Sigmoid colon (tissue), 7 donors: ENCODE data around the gene ORM1. TPM values are rescaled to one million over a fixed set of nuclear protein-coding genes. Genes with fewer than 3 reads are reported as not detected.

Experiments used
- DNase-seq: peaks from one replicate; pipeline ENCODE4 v3.0.0-alpha.2; 2019
- H3K27ac ChIP-seq, 4 donors: fragments of 200-600 bp; sonication (generic); one replicate each; pipeline ENCODE4 v1.5.1; 2016 to 2019; ENCODE audit warnings: mild to moderate bottlenecking in 1 of 4
- H3K27me3 ChIP-seq, 3 donors: fragments of 200-600 bp; sonication (generic); one replicate each; pipeline ENCODE4 v1.5.1; 2019; ENCODE audit warnings: mild to moderate bottlenecking in 1 of 3
- H3K36me3 ChIP-seq, 4 donors: fragments of 200-600 bp; sonication (generic); one replicate each; pipeline ENCODE4 v1.5.1; 2016 to 2019
- H3K4me1 ChIP-seq, 4 donors: fragments of 200-600 bp; sonication (generic); one replicate each; pipeline ENCODE4 v1.5.1; 2017 to 2019
- H3K4me3 ChIP-seq, 4 donors: fragments of 200-600 bp; sonication (generic); one replicate each; pipeline ENCODE4 v1.5.1; 2017 to 2019; ENCODE audit warnings: mild to moderate bottlenecking in 2 of 4, moderate library complexity in 1 of 4
- H3K9me3 ChIP-seq, 4 donors: fragments of 200-600 bp in 3 of 4; sonication (generic) in 3 of 4; one replicate each; pipeline versions ENCODE4 v1.5.1 to v1.6.1; 2013 to 2019
- CTCF ChIP-seq, 4 experiments: fragments of 450-650 bp in 3 of 4; fragments of 200-600 bp in 1 of 4; IDR thresholded peaks; one replicate each; pipeline ENCODE4 v1.5.1; 2016 to 2019; ENCODE audit warnings: antibody characterized with exemption in 4 of 4, mild to moderate bottlenecking in 3 of 4, moderate library complexity in 2 of 4
- EP300 ChIP-seq, 4 donors: sonication (generic); formaldehyde crosslinking; IDR thresholded peaks; one replicate each; pipeline ENCODE4 v1.6.1; 2017; ENCODE audit warnings: antibody characterized with exemption in 4 of 4
- POLR2A ChIP-seq, 2 donors: fragments of 450-650 bp; IDR thresholded peaks; one replicate each; pipeline ENCODE4 v1.6.1; 2016; ENCODE audit warnings: antibody characterized with exemption in 2 of 2, mild to moderate bottlenecking in 2 of 2, moderate library complexity in 2 of 2
- POLR2AphosphoS5 ChIP-seq, 4 donors: sonication (generic); formaldehyde crosslinking; IDR thresholded peaks; one replicate each; pipeline ENCODE4 v1.6.1; 2017; ENCODE audit warnings: antibody characterized with exemption in 4 of 4
- WGBS, 2 donors: extraction: QIAGEN DNeasy Blood & Tissue Kit; methylation state at CpG; one replicate each; pipeline ENCODE4 v1.1.7; 2013; 5-methylcytosine and 5-hydroxymethylcytosine counted together
- intact Hi-C: fragments of 100-400 bp; cut with DNase I; formaldehyde crosslinking; loops from one replicate; pipeline ENCODE4 v1.15.1; 2023
- polyA plus RNA-seq, 3 donors: library from polyadenylated mRNA; stranded (reverse); fragments of 200-250 nt; gene quantifications; one replicate each; pipeline ENCODE4 v1.2.3, GENCODE V29; 2013
- total RNA-seq, 4 donors: library from RNA; depleted of rRNA; stranded (reverse); fragments of >200 nt; gene quantifications; one replicate each; pipeline ENCODE4 v1.1.0, GENCODE V29; 2016
- donor health status: healthy with polysubstance abuse.
- donor health status: Bipolar disorder and iron deficiency.
- donor health status: healthy.

Gene ORM1
- total and polyA plus RNA-seq, 7 donors: 1.1 to 1.8 TPM; not detected in 5

- Histone ChIP-seq H3K4me1 (no peaks in the 10 kb centered on the region), H3K27ac (no peak overlapping the region), H3K9me3 (no peaks in the 10 kb centered on the region), H3K27me3 (no peaks in the 10 kb centered on the region), H3K4me3 (no peak overlapping the region), H3K36me3 (no peaks in the 10 kb centered on the region)
- DNase-seq: no peak
- WGBS, 2 donors: 86 to 91% methylated on average over 8 of the region's 8 CpGs
- intact Hi-C loops: no loop called here
- TF ChIP-seq CTCF (IDR thresholded peaks at IDR 0.05) (no peak), POLR2A (IDR thresholded peaks at IDR 0.05) (no peak), EP300 (IDR thresholded peaks at IDR 0.05) (no peak), POLR2AphosphoS5 (IDR thresholded peaks at IDR 0.05) (no peak)
Measured at GRCh38 chr9:114313186-114313585, 9.7 kb upstream of the ORM1 start.

GRCh38 chr9:114314256-114314867 lies 8.5 kb upstream of the ORM1 start:
- Histone ChIP-seq H3K4me1 (no peaks in the 10 kb centered on the region), H3K36me3 (no peaks in the 10 kb centered on the region), H3K9me3 (no peaks in the 10 kb centered on the region), H3K27me3 (no peaks in the 10 kb centered on the region), H3K4me3 (no peak overlapping the region), H3K27ac (no peak overlapping the region)
- TF ChIP-seq POLR2AphosphoS5 (IDR thresholded peaks at IDR 0.05): no peak
- TF ChIP-seq POLR2A (IDR thresholded peaks at IDR 0.05): no peak
- no peak for TF ChIP-seq EP300 (IDR thresholded peaks at IDR 0.05)
- no peak for TF ChIP-seq CTCF (IDR thresholded peaks at IDR 0.05)
- DNase-seq: no peak
- intact Hi-C loops: no loop called here
- 82% methylated on average over 7 of the region's 7 CpGs for WGBS, 2 donors

GRCh38 chr9:114314881-114315722 lies 7.8 kb upstream of the ORM1 start:
- no peak for DNase-seq
- 91 to 93% methylated on average over 8 of the region's 8 CpGs for WGBS, 2 donors

GRCh38 chr9:114315723-114316363 lies 7.1 kb upstream of the ORM1 start:
- 84 to 90% methylated on average over 8 of the region's 8 CpGs for WGBS, 2 donors
- no peak for DNase-seq
- Histone ChIP-seq H3K27ac (no peak overlapping the region), H3K9me3 (no peaks in the 10 kb centered on the region), H3K27me3 (no peaks in the 10 kb centered on the region), H3K36me3 (no peaks in the 10 kb centered on the region), H3K4me1 (no peaks in the 10 kb centered on the region), H3K4me3 (no peak overlapping the region)
- intact Hi-C loops: no loop called here
- TF ChIP-seq POLR2AphosphoS5 (IDR thresholded peaks at IDR 0.05) (no peak), CTCF (IDR thresholded peaks at IDR 0.05) (no peak), POLR2A (IDR thresholded peaks at IDR 0.05) (no peak), EP300 (IDR thresholded peaks at IDR 0.05) (no peak)

More at GRCh38 chr9:114314881-114315722, 7.8 kb upstream of the ORM1 start:
- Histone ChIP-seq H3K9me3 (no peaks in the 10 kb centered on the region), H3K36me3 (no peaks in the 10 kb centered on the region), H3K4me3 (no peak overlapping the region), H3K27me3 (no peaks in the 10 kb centered on the region), H3K4me1 (no peaks in the 10 kb centered on the region), H3K27ac (no peak overlapping the region)
- no peak for TF ChIP-seq POLR2AphosphoS5 (IDR thresholded peaks at IDR 0.05)
- no peak for TF ChIP-seq POLR2A (IDR thresholded peaks at IDR 0.05)
- no peak for TF ChIP-seq CTCF (IDR thresholded peaks at IDR 0.05)
- TF ChIP-seq EP300 (IDR thresholded peaks at IDR 0.05): no peak
- intact Hi-C loops: no loop called here
